GM18499 (cell line): ENCODE results near the gene AKR1C1.
"Not testable (repeated sequence)": the region's sequence is repeated elsewhere in the genome, so short reads cannot be mapped to it uniquely, and the experiment has no call there.

Experiments used
- ATAC-seq: cut with Tn5 transposase; IDR thresholded peaks from one replicate; pipeline ENCODE4 v1.9.1; 2021; ENCODE audit warnings: moderate number of reproducible peaks; ENCODE audit not compliant: insufficient read depth, unreplicated experiment

Gene AKR1C1

GRCh38 chr10:4962876-4963814, at the start of gene AKR1C1:
Gene AKR1C1 (plus strand): TSS chr10:4963415. CDS start chr10:4963445, 30 bp downstream.
- not testable (repeated sequence) for ATAC-seq

- ATAC-seq = no peak
These were observed 48.9 kb upstream of the AKR1C1 start for GRCh38 chr10:4914213-4914850.

GRCh38 chr10:4916086-4916716, 47.0 kb upstream of the AKR1C1 start:
- ATAC-seq = no peak

GRCh38 chr10:4918236-4918635, 45.0 kb upstream of the AKR1C1 start:
- ATAC-seq = no peak

GRCh38 chr10:4924482-4924881, 38.7 kb upstream of the AKR1C1 start:
- not testable (repeated sequence) for ATAC-seq

- no peak for ATAC-seq
These were observed 36.8 kb upstream of the AKR1C1 start for GRCh38 chr10:4926400-4926799.

- ATAC-seq = no peak
These were observed 31.6 kb upstream of the AKR1C1 start for GRCh38 chr10:4931587-4931986.

- ATAC-seq = no peak
These were observed 28.7 kb upstream of the AKR1C1 start for GRCh38 chr10:4934391-4934987.

- ATAC-seq = no peak
These were observed 25.9 kb upstream of the AKR1C1 start for GRCh38 chr10:4937346-4937745.

GRCh38 chr10:4939224-4940072, 23.8 kb upstream of the AKR1C1 start:
- ATAC-seq = no peak

- not testable (repeated sequence) for ATAC-seq
These were observed 23.2 kb upstream of the AKR1C1 start for GRCh38 chr10:4940073-4940428.

GRCh38 chr10:4940909-4941308, 22.3 kb upstream of the AKR1C1 start:
- not testable (repeated sequence) for ATAC-seq

GRCh38 chr10:4941540-4942330, 21.5 kb upstream of the AKR1C1 start:
- ATAC-seq = no peak

- ATAC-seq = not testable (repeated sequence)
These were observed 20.3 kb upstream of the AKR1C1 start for GRCh38 chr10:4942931-4943330.

- not testable (repeated sequence) for ATAC-seq
These were observed 19.8 kb upstream of the AKR1C1 start for GRCh38 chr10:4943416-4943815.

- no peak for ATAC-seq
These were observed 19.4 kb upstream of the AKR1C1 start for GRCh38 chr10:4943821-4944220.

- ATAC-seq = no peak
These were observed 18.4 kb upstream of the AKR1C1 start for GRCh38 chr10:4944841-4945240.

- ATAC-seq = no peak
These were observed 17.2 kb upstream of the AKR1C1 start for GRCh38 chr10:4945766-4946717.
